ENCODE measurements around the gene ADAM19. TPM values are rescaled to one million over a fixed set of nuclear protein-coding genes. Genes with fewer than 3 reads are reported as not detected.

Gene ADAM19
- total and polyA plus RNA-seq, 7 donors, result 0.27 to 4.5 (median 1.4) TPM

DNA sequence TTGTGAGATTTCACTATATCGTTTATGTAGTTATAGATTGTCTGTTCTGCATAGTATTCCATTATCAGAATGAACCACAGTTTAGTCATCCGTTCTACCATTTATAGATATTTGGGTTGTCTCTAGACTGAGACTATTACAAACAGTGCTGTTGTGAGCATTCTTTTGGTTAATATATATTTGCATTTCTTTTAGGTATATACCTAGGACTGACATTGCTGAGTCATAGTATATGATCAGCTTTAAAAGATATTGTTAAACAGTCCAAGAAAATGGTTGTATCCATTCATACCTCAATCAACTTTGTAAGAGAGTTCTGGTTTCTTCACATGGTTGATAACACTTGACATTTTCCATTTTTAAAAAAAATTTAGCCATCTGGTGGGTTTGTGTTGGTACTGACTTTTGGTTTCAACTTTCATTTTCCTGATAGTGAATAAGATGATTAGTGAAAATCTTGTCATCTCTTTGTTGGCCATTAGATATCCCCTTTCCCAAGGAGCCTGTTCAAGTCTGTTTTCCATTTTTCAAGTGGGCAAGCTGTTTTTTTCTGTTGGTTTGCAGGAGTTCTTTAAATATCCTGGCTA, 22.9 kb upstream of the ADAM19 start:
- H3K4me1 ChIP-seq, result no peaks in the 10 kb centered on the region
- DNase-seq, result no peak
- intact Hi-C loops (cut with DNase I), result no loop called here
- no peak for ATAC-seq
- no peaks in the 10 kb centered on the region for H3K36me3 ChIP-seq (ENCODE audit: insufficient read depth in 1 of 2, low read depth in 1 of 2)
- TF ChIP-seq, protein P1, sequence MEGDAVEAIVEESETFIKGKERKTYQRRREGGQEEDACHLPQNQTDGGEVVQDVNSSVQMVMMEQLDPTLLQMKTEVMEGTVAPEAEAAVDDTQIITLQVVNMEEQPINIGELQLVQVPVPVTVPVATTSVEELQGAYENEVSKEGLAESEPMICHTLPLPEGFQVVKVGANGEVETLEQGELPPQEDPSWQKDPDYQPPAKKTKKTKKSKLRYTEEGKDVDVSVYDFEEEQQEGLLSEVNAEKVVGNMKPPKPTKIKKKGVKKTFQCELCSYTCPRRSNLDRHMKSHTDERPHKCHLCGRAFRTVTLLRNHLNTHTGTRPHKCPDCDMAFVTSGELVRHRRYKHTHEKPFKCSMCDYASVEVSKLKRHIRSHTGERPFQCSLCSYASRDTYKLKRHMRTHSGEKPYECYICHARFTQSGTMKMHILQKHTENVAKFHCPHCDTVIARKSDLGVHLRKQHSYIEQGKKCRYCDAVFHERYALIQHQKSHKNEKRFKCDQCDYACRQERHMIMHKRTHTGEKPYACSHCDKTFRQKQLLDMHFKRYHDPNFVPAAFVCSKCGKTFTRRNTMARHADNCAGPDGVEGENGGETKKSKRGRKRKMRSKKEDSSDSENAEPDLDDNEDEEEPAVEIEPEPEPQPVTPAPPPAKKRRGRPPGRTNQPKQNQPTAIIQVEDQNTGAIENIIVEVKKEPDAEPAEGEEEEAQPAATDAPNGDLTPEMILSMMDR (IDR thresholded peaks at IDR 0.05), result no peak
- WGBS, 3 donors, result 71 to 96% (median 74%) methylated on average over 2 of the region's 2 CpGs
- H3K27me3 ChIP-seq (ENCODE audit: insufficient read depth in 3 of 3, low read length in 2 of 3), result no peaks in the 10 kb centered on the region
- no peak overlapping the region for H3K4me3 ChIP-seq
- no peaks in the 10 kb centered on the region for H3K9me3 ChIP-seq
- no peak overlapping the region for H3K27ac ChIP-seq

- H3K9me3 ChIP-seq, result no peaks in the 10 kb centered on the region
- intact Hi-C loops (cut with DNase I), result no loop called here
- TF ChIP-seq, protein P1 (IDR thresholded peaks at IDR 0.05), result no peak
- ATAC-seq (no peak), DNase-seq (no peak)
- H3K36me3 ChIP-seq (ENCODE audit: insufficient read depth in 1 of 2, low read depth in 1 of 2), result no peaks in the 10 kb centered on the region
- no peaks in the 10 kb centered on the region for H3K4me1 ChIP-seq
- H3K4me3 ChIP-seq, result no peak overlapping the region
- H3K27me3 ChIP-seq (ENCODE audit: insufficient read depth in 3 of 3, low read length in 2 of 3), result no peaks in the 10 kb centered on the region
- H3K27ac ChIP-seq, result no peak overlapping the region
- 75 to 79% (median 77%) methylated on average over 1 of the region's 1 CpG for WGBS, 3 donors
Measured at GRCh38 chr5:157597277-157597676, 21.7 kb upstream of the ADAM19 start.

DNA sequence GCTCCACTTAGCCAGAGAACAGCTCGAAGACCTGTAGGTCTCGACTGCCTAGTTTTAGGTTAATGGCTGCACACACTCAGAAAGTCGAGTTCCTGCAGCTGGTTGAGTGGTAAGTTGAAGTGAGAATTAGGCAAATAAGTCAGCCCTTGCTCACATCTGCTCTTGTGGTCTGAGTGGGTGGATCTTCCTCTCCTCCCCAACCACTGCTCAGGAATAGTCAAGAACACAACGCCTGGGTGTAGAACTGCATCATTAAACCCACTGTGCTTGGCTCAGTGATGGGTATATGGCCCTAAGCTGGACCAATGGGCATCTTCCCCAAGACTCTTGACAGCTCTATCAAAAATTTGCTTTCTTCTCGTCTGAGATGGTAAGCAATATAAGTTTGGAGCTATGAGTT, 20.9 kb upstream of the ADAM19 start:
- Histone ChIP-seq H3K4me1 (no peaks in the 10 kb centered on the region), H3K36me3 (ENCODE audit: insufficient read depth in 1 of 2, low read depth in 1 of 2) (no peaks in the 10 kb centered on the region), H3K9me3 (no peaks in the 10 kb centered on the region), H3K4me3 (no peak overlapping the region), H3K27me3 (ENCODE audit: insufficient read depth in 3 of 3, low read length in 2 of 3) (no peaks in the 10 kb centered on the region), H3K27ac (no peak overlapping the region)
- no peak for DNase-seq
- no peak for ATAC-seq
- TF ChIP-seq, protein P1 (IDR thresholded peaks at IDR 0.05), result no peak
- intact Hi-C loops (cut with DNase I), result no loop called here
- 86 to 92% (median 88%) methylated on average over 5 of the region's 5 CpGs for WGBS, 3 donors

DNA sequence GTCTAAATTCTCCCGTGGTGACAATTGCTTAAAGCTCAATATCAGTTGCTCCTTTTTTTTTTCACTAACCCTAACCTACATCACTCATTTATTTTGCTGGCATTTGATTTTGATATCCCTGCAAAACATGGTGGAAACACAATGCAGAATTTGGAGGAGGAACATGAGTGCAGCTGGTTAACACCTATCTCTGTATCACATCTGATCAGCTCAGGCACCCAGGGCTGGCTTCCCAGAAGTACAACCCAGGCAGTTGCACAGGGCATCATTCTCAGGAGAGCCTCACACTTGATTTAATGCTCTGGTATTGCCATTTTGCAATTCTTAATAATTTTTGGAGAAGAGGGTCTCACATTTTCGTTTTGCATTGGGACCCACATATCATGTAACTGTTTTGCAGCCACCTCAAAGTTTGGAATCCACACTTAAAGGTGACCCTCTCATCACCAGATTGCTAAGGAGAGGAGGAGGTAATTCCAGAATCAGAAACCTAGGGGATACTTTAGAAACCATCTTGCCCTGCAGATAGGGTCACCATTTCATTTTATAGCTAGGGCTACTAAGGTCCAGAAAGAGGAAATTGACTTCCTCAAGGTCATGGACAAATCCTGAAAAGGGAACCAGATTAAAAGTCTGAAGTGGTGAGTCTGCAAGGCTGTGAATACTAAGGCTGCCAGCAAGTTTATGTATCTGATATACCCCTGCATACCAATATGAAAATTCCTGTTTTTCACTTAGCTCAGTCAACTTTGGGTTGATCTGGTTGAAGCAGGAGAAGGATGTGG, 19.3 kb upstream of the ADAM19 start:
- intact Hi-C loops (cut with DNase I), result no loop called here
- DNase-seq, result no peak
- no peaks in the 10 kb centered on the region for H3K9me3 ChIP-seq
- H3K4me3 ChIP-seq, result no peak overlapping the region
- H3K27me3 ChIP-seq (ENCODE audit: insufficient read depth in 3 of 3, low read length in 2 of 3), result no peaks in the 10 kb centered on the region
- no peak for ATAC-seq
- H3K27ac ChIP-seq, result no peak overlapping the region
- H3K36me3 ChIP-seq (ENCODE audit: insufficient read depth in 1 of 2, low read depth in 1 of 2), result no peaks in the 10 kb centered on the region
- no peaks in the 10 kb centered on the region for H3K4me1 ChIP-seq
- TF ChIP-seq, protein P1 (IDR thresholded peaks at IDR 0.05), result no peak
- WGBS, 3 donors, result 72 to 75% (median 74%) methylated on average over 2 of the region's 2 CpGs

Measured in psoas muscle (tissue), 8 donors.